Endothelial cell of umbilical vein (primary cell): Measurements from ENCODE around the gene CLIC6. TPM values are rescaled to one million over a fixed set of nuclear protein-coding genes. Genes with fewer than 3 reads are reported as not detected.

Source experiments
- BruUV-seq: library from RNA; stranded (reverse); fragments of 400-500 nt; replicated peaks from 2 replicates; lab custom pipeline; 2021; lab: Mats Ljungman, UMichigan
- CTCF ChIA-PET: fragments of 300-600, 350-600 bp; sonication (Branson Sonifier 250); formaldehyde crosslinking; loops from one replicate; lab custom pipeline; 2021; ENCODE audit warnings: antibody characterized with exemption, inconsistent platforms; lab: Charles Lee
- POLR2A ChIA-PET: fragments of 300-600, 350-600 bp; sonication (Branson Sonifier 250); formaldehyde crosslinking; loops from one replicate; lab custom pipeline; 2021; ENCODE audit warnings: antibody characterized with exemption, inconsistent platforms; lab: Charles Lee
- DNase-seq: peaks from one replicate; pipeline ENCODE4 v3.0.0-alpha.2; 2011; ENCODE audit warnings: low read depth, low spot score
- FAIRE-seq: peaks from 2 replicates; lab custom pipeline; 2011; peaks lifted over from hg19 to GRCh38; lab: Jason Lieb, UNC
- H2AFZ ChIP-seq: 2 replicates; pipeline ENCODE4 v1.6.0; 2012; ENCODE audit warnings: low read depth, low read length, control low read depth, inconsistent platforms
- H3K27ac ChIP-seq: 2 replicates; pipeline ENCODE4 v1.5.1; 2011; ENCODE audit warnings: low read depth, mild to moderate bottlenecking, control low read depth, low read length, moderate library complexity; ENCODE audit not compliant: insufficient read depth
- H3K27me3 ChIP-seq, 2 experiments: 2 replicates each; pipeline versions ENCODE4 v1.6.0 to v1.6.1; 2011; ENCODE audit warnings: low read length in 2 of 2, mixed read lengths in 1 of 2; ENCODE audit not compliant: control insufficient read depth in 2 of 2, insufficient read depth in 2 of 2
- H3K36me3 ChIP-seq, 2 experiments: 2 replicates in 1 of 2; 3 replicates in 1 of 2; pipeline ENCODE4 v1.5.1; 2011; ENCODE audit warnings: low read length in 2 of 2, mild to moderate bottlenecking in 1 of 2, moderate library complexity in 1 of 2; ENCODE audit not compliant: control insufficient read depth in 2 of 2, insufficient read depth in 2 of 2; ENCODE audit errors: extremely low read depth in 1 of 2
- H3K4me1 ChIP-seq: 3 replicates; pipeline ENCODE4 v1.5.1; 2011; ENCODE audit warnings: mild to moderate bottlenecking, low read length; ENCODE audit not compliant: control insufficient read depth, insufficient read depth; ENCODE audit errors: extremely low read depth
- H3K4me2 ChIP-seq: 2 replicates; pipeline ENCODE4 v1.6.1; 2011; ENCODE audit warnings: low read length, control low read depth, mixed read lengths; ENCODE audit not compliant: insufficient read depth
- H3K4me3 ChIP-seq, 3 experiments: fragments of 200-600 bp in 1 of 3; sonication (generic), shearing (Covaris generic) in 1 of 3; replicated peaks in 1 of 3; 2 replicates each; pipeline ENCODE4 v1.5.1; 2011 to 2016; ENCODE audit warnings: control low read depth in 3 of 3, low read length in 3 of 3, mild to moderate bottlenecking in 2 of 3, inconsistent platforms in 1 of 3, low read depth in 1 of 3, moderate library complexity in 1 of 3; ENCODE audit not compliant: insufficient read depth in 1 of 3
- H3K79me2 ChIP-seq: 2 replicates; pipeline ENCODE4 v1.6.0; 2012; ENCODE audit warnings: low read length, inconsistent platforms; ENCODE audit not compliant: control insufficient read depth, insufficient read depth
- H3K9ac ChIP-seq: replicated peaks from 2 replicates; pipeline ENCODE3; 2011; ENCODE audit warnings: low read length, control low read depth; ENCODE audit not compliant: insufficient read depth; ENCODE audit errors: extremely low read depth
- H3K9me1 ChIP-seq: replicated peaks from 3 replicates; pipeline ENCODE4 v1.6.0; 2011; ENCODE audit warnings: mild to moderate bottlenecking, low read length; ENCODE audit not compliant: control insufficient read depth, insufficient read depth; ENCODE audit errors: extremely low read depth
- H3K9me3 ChIP-seq: replicated peaks from 2 replicates; pipeline ENCODE4 v1.5.1; 2012; ENCODE audit warnings: low read length, inconsistent platforms; ENCODE audit not compliant: control insufficient read depth, insufficient read depth
- H4K20me1 ChIP-seq: replicated peaks from 2 replicates; pipeline ENCODE3; 2011; ENCODE audit warnings: mild to moderate bottlenecking, low read length; ENCODE audit not compliant: control insufficient read depth, insufficient read depth; ENCODE audit errors: extremely low read depth
- CTCF ChIP-seq, 2 donors: IDR thresholded peaks; 1 replicate in 1 of 2; 2 replicates in 1 of 2; pipeline ENCODE4 v1.5.1; 2011; ENCODE audit warnings: low read length in 2 of 2, mild to moderate bottlenecking in 2 of 2, moderate library complexity in 2 of 2, control low read depth in 1 of 2, inconsistent platforms in 1 of 2, low read depth in 1 of 2; ENCODE audit not compliant: insufficient read depth in 1 of 2; ENCODE audit errors: extremely low read depth in 1 of 2
- EZH2 ChIP-seq: IDR thresholded peaks from 2 replicates; pipeline ENCODE4 v1.6.1; 2012; ENCODE audit warnings: borderline replicate concordance, low read depth, mild to moderate bottlenecking, moderate library complexity, low read length, inconsistent platforms; ENCODE audit not compliant: severe bottlenecking
- FOS ChIP-seq: IDR thresholded peaks from 2 replicates; pipeline ENCODE4 v1.6.1; 2011; ENCODE audit warnings: mild to moderate bottlenecking, low read length, moderate library complexity, borderline replicate concordance; ENCODE audit not compliant: insufficient read depth
- GATA2 ChIP-seq: IDR thresholded peaks from 2 replicates; pipeline ENCODE4 v1.7.0; 2011; ENCODE audit warnings: low read depth, mild to moderate bottlenecking, moderate library complexity, mixed read lengths, low read length; ENCODE audit not compliant: insufficient read length, insufficient read depth
- JUN ChIP-seq: IDR thresholded peaks from 2 replicates; pipeline ENCODE4 v1.6.1; 2011; ENCODE audit warnings: borderline replicate concordance, low read depth; ENCODE audit not compliant: insufficient read length, insufficient read depth
- MAX ChIP-seq: IDR thresholded peaks from 2 replicates; pipeline ENCODE4 v1.6.1; 2011; ENCODE audit not compliant: insufficient read depth, insufficient read length
- MYC ChIP-seq: IDR thresholded peaks from one replicate; pipeline ENCODE4 v1.6.1; 2011; ENCODE audit warnings: mild to moderate bottlenecking, low read depth, low read length
- POLR2A ChIP-seq: IDR thresholded peaks from 2 replicates; pipeline ENCODE4 v1.6.1; 2012; ENCODE audit warnings: low read depth, mild to moderate bottlenecking, control low read depth, low read length
- POLR2AphosphoS5 ChIP-seq: IDR thresholded peaks from 2 replicates; pipeline ENCODE4 v1.6.1; 2012; ENCODE audit warnings: low read depth, mild to moderate bottlenecking, control low read depth, low read length, moderate library complexity; ENCODE audit not compliant: insufficient read depth
- dilution Hi-C: fragments of 300-500 bp; cut with MboI; formaldehyde crosslinking; loops from one replicate; pipeline ENCODE4 v1.15.0; 2019; ENCODE audit warnings: low sequenced_read_pairs; ENCODE audit not compliant: extremely low pct_ligation_motif_present
- intact Hi-C: fragments of 100-400 bp; cut with micrococcal nuclease; formaldehyde crosslinking; loops from one replicate; pipeline ENCODE4 v1.10.0; 2022
- polyA plus RNA-seq, 4 experiments: library from polyadenylated mRNA; depleted of rRNA in 3 of 4; stranded (reverse) in 3 of 4; unstranded in 1 of 4; fragments of >200 nt; gene quantifications; 2 replicates each; pipeline versions ENCODE4 v1.2.1 to v1.2.3, GENCODE V29; 2011 to 2012; ENCODE audit warnings: missing spikeins in 1 of 4
- total RNA-seq: library from RNA; stranded (reverse); gene quantifications from 2 replicates; pipeline ENCODE4 v1.2.3, GENCODE V29; 2021

CLIC6 gene
- total and polyA plus RNA-seq, 2 donors (not counting 3 experiments of a cell fraction or from before 2014, with no cell fraction given) = not detected

GRCh38 chr21:34703571-34703970 is 34.8 kb downstream of the CLIC6 start:
- H3K4me2 ChIP-seq = no peak overlapping the region
- CTCF ChIA-PET = no interaction called here
- H3K27ac ChIP-seq = no peak overlapping the region
- DNase-seq (no peak), FAIRE-seq (no peak)
- POLR2A ChIA-PET = no interaction called here
- H2AFZ ChIP-seq = no peak overlapping the region
- H3K27me3 ChIP-seq = peaks cover 15 to 26% of the 10 kb centered on the region in 2 experiments
- intact Hi-C loops = no loop called here
- H4K20me1 ChIP-seq = no peaks in the 10 kb centered on the region
- H3K79me2 ChIP-seq = no peaks in the 10 kb centered on the region
- no TSS peak for BruUV-seq
- H3K9me3 ChIP-seq = no peaks in the 10 kb centered on the region
- dilution Hi-C loops = no loop called here
- H3K9me1 ChIP-seq = no peaks in the 10 kb centered on the region
- no peaks in the 10 kb centered on the region for H3K4me1 ChIP-seq
- H3K36me3 ChIP-seq = no peaks in the 10 kb centered on the region
- H3K9ac ChIP-seq = no peak overlapping the region
- TF ChIP-seq POLR2AphosphoS5 (no peak), GATA2 (no peak), MYC (no peak), POLR2A (no peak), FOS (no peak), MAX (no peak), EZH2 (no peak), CTCF (IDR thresholded peaks at IDR 0.05; ENCODE audit: extremely low read depth in 1 of 2, insufficient read depth in 1 of 2, low read depth in 1 of 2, low read length in 2 of 2) (no peak), JUN (no peak)
- no peak overlapping the region for H3K4me3 ChIP-seq
